A673 (cell line): Measurements from ENCODE around the gene TSPAN4.

Experiments
- EZH2 ChIP-seq: fragments of 200-600 bp; sonication (generic); IDR thresholded peaks from 2 replicates; pipeline ENCODE4 v1.6.1; 2017; ENCODE audit warnings: borderline replicate concordance, low read depth, mild to moderate bottlenecking, mixed read lengths, antibody characterized with exemption, low read length; ENCODE audit not compliant: poor library complexity, severe bottlenecking
- TF ChIP-seq, protein P1 (sequence below): fragments of 300-800, 200-600 bp; sonication (generic); conservative IDR thresholded peaks from 2 replicates; pipeline ENCODE4 v1.5.1; 2017; ENCODE audit warnings: low read depth, mild to moderate bottlenecking, antibody characterized with exemption, low read length, moderate library complexity, mixed read lengths

DNA sequence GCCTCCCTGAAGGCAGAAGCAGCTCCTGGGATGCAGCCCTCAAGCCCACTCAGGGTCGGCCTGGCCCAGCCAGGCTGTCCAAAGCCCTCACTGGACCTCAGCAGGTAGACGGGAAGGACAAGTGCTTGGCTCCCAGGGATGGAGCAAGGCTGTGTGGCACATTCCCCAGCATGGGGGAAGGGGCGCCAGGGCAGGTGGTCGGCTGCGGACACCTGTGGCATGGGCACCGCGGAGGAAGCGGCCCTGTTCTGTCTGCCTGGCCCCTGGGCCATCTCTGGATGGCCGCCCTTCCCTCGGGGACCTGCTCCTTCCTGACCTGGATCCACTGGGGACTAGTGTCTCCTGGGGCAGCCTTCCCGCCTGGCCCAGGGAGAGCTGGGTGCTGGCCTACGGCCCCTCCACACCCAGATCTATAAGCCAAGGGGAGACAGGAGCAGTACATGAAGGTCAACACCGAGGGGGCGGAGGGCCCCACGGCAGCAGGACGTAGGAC, 42.0 kb downstream of the TSPAN4 start:
- TF ChIP-seq, protein P1, sequence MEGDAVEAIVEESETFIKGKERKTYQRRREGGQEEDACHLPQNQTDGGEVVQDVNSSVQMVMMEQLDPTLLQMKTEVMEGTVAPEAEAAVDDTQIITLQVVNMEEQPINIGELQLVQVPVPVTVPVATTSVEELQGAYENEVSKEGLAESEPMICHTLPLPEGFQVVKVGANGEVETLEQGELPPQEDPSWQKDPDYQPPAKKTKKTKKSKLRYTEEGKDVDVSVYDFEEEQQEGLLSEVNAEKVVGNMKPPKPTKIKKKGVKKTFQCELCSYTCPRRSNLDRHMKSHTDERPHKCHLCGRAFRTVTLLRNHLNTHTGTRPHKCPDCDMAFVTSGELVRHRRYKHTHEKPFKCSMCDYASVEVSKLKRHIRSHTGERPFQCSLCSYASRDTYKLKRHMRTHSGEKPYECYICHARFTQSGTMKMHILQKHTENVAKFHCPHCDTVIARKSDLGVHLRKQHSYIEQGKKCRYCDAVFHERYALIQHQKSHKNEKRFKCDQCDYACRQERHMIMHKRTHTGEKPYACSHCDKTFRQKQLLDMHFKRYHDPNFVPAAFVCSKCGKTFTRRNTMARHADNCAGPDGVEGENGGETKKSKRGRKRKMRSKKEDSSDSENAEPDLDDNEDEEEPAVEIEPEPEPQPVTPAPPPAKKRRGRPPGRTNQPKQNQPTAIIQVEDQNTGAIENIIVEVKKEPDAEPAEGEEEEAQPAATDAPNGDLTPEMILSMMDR, result no peak
- TF ChIP-seq EZH2, result no peak
